ENCODE data around the gene PIK3R1. TPM values are rescaled to one million over a fixed set of nuclear protein-coding genes. Genes with fewer than 3 reads are reported as not detected.
"Not testable (repeated sequence)": the region's sequence is repeated elsewhere in the genome, so short reads cannot be mapped to it uniquely, and the experiment has no call there.

Gene PIK3R1
- total and polyA plus RNA-seq, 10 donors, result 4.9 to 200 (median 108) TPM

GRCh38 chr5:68196876-68197275, 18.7 kb upstream of the PIK3R1 start:
- Histone ChIP-seq H3K4me1 (peaks cover 13 to 34% (median 27%) of the 10 kb centered on the region in 6 donors), H3K27ac (peak overlapping the region in 5 of 8 donors; percentile 16 to 74 (median 73)), H3K27me3 (replicated peaks in 1 of 7) (no peaks in the 10 kb centered on the region), H3K9me3 (no peaks in the 10 kb centered on the region), H3K36me3 (no peaks in the 10 kb centered on the region), H3K4me3 (no peak overlapping the region)
- 40 to 54% (median 49%) methylated on average over 6 of the region's 6 CpGs for WGBS, 5 donors
- no peak for DNase-seq
- peak in 1 of 3 donors; percentile 68 for TF ChIP-seq POLR2AphosphoS5 (IDR thresholded peaks at IDR 0.05)
- no peak for TF ChIP-seq CTCF (IDR thresholded peaks at IDR 0.05 in 8 of 11, conservative IDR thresholded peaks at IDR 0.05 in 3 of 11)
- intact Hi-C loops (cut with DNase I; ENCODE audit: low total_unique reads), result no loop called here

- Histone ChIP-seq H3K27ac (no peak overlapping the region), H3K27me3 (replicated peaks in 1 of 7) (no peaks in the 10 kb centered on the region), H3K36me3 (no peaks in the 10 kb centered on the region), H3K9me3 (no peaks in the 10 kb centered on the region), H3K4me3 (no peak overlapping the region), H3K4me1 (peaks cover 0 to 16% (median 5%) of the 10 kb centered on the region in 6 donors)
- TF ChIP-seq POLR2A (IDR thresholded peaks at IDR 0.05), result no peak
- TF ChIP-seq POLR2AphosphoS5 (IDR thresholded peaks at IDR 0.05), result no peak
- no peak for TF ChIP-seq CTCF (IDR thresholded peaks at IDR 0.05 in 8 of 11, conservative IDR thresholded peaks at IDR 0.05 in 3 of 11)
- no peak for DNase-seq
- 88 to 94% (median 90%) methylated on average over 4 of the region's 4 CpGs for WGBS, 5 donors
- intact Hi-C loops (cut with DNase I; ENCODE audit: low total_unique reads), result no loop called here
Measured at GRCh38 chr5:68200288-68200687, 15.3 kb upstream of the PIK3R1 start.

- H3K4me3 ChIP-seq; H3K27me3 ChIP-seq (replicated peaks in 1 of 7); intact Hi-C loops (cut with DNase I; ENCODE audit: low total_unique reads); DNase-seq; H3K36me3 ChIP-seq; H3K27ac ChIP-seq: not testable (repeated sequence)
- peaks cover 0 to 12% (median 9%) of the 10 kb centered on the region in 6 donors for H3K4me1 ChIP-seq
- 93 to 100% (median 94%) methylated on average over 4 of the region's 4 CpGs for WGBS, 5 donors
- peaks cover 0 to 21% (median 13%) of the 10 kb centered on the region in 8 donors for H3K9me3 ChIP-seq
Measured at GRCh38 chr5:68210654-68211053, 4.9 kb upstream of the PIK3R1 start.

GRCh38 chr5:68214482-68215207, 911 bp upstream of the PIK3R1 start:
- DNase-seq, result peak; percentile 96
- TF ChIP-seq POLR2AphosphoS5 (IDR thresholded peaks at IDR 0.05), result no peak
- no peak for TF ChIP-seq POLR2A (IDR thresholded peaks at IDR 0.05)
- TF ChIP-seq CTCF (IDR thresholded peaks at IDR 0.05 in 8 of 11, conservative IDR thresholded peaks at IDR 0.05 in 3 of 11), result no peak
- Histone ChIP-seq H3K27ac (peak overlapping the region; percentile 91 to 99 (median 98)), H3K4me1 (peaks cover 20 to 42% (median 39%) of the 10 kb centered on the region in 6 donors), H3K36me3 (no peaks in the 10 kb centered on the region), H3K9me3 (peaks cover 0 to 21% (median 13%) of the 10 kb centered on the region in 8 donors), H3K27me3 (replicated peaks in 1 of 7) (no peaks in the 10 kb centered on the region), H3K4me3 (peak overlapping the region; percentile 73 to 99 (median 93))
- intact Hi-C loops (cut with DNase I; ENCODE audit: low total_unique reads), result no loop called here
- 2 to 4% (median 4%) methylated on average over 28 to 37 of the region's 37 CpGs for WGBS, 5 donors
